CD14-positive monocyte (primary cell): Measurements from ENCODE around the gene LHX4. TPM values are rescaled to one million over a fixed set of nuclear protein-coding genes. Genes with fewer than 3 reads are reported as not detected.

Experiments used
- DNase-seq, 3 donors: peaks; one replicate each; pipeline ENCODE4 v3.0.0-alpha.2; 2011 to 2022
- H2AFZ ChIP-seq: 2 replicates; pipeline ENCODE4 v1.6.0; 2012; ENCODE audit warnings: mild to moderate bottlenecking, low read depth, low read length, inconsistent platforms; ENCODE audit not compliant: insufficient read depth, poor library complexity, severe bottlenecking
- H3K27ac ChIP-seq, 2 donors: 1 replicate in 1 of 2; 2 replicates in 1 of 2; pipeline ENCODE4 v1.5.1; 2012 to 2013; ENCODE audit warnings: low read length in 2 of 2, control low read depth in 1 of 2, inconsistent platforms in 1 of 2, low read depth in 1 of 2, mild to moderate bottlenecking in 1 of 2
- H3K27me3 ChIP-seq, 2 donors: one replicate each; pipeline versions ENCODE4 v1.6.0 to v1.6.1; 2011 to 2013; ENCODE audit warnings: low read length in 2 of 2; ENCODE audit not compliant: control insufficient read depth in 2 of 2, insufficient read depth in 2 of 2
- H3K36me3 ChIP-seq, 2 donors: replicated peaks in 1 of 2; 1 replicate in 1 of 2; 2 replicates in 1 of 2; pipeline versions ENCODE4 v1.5.1 to v1.6.1; 2012 to 2013; ENCODE audit warnings: low read length in 2 of 2, control low read depth in 1 of 2, inconsistent platforms in 1 of 2, mild to moderate bottlenecking in 1 of 2; ENCODE audit not compliant: insufficient read depth in 2 of 2, control insufficient read depth in 1 of 2
- H3K4me1 ChIP-seq, 2 donors: 1 replicate in 1 of 2; 2 replicates in 1 of 2; pipeline versions ENCODE4 v1.5.1 to v1.6.1; 2012 to 2013; ENCODE audit warnings: low read length in 2 of 2, control low read depth in 1 of 2, inconsistent platforms in 1 of 2, mild to moderate bottlenecking in 1 of 2, moderate library complexity in 1 of 2; ENCODE audit not compliant: insufficient read depth in 2 of 2, control insufficient read depth in 1 of 2
- H3K4me2 ChIP-seq: replicated peaks from 2 replicates; pipeline ENCODE3; 2012; ENCODE audit warnings: low read length, moderate library complexity, mild to moderate bottlenecking; ENCODE audit not compliant: poor library complexity, severe bottlenecking; ENCODE audit errors: extremely low read depth
- H3K4me3 ChIP-seq, 3 experiments: fragments of 200-600 bp in 1 of 3; sonication (generic) in 1 of 3; replicated peaks in 1 of 3; 1 replicate in 2 of 3; 2 replicates in 1 of 3; pipeline ENCODE4 v1.5.1; 2011 to 2013; ENCODE audit warnings: low read length in 3 of 3, mild to moderate bottlenecking in 3 of 3, control low read depth in 2 of 3, low read depth in 2 of 3, inconsistent platforms in 1 of 3, moderate library complexity in 1 of 3
- H3K79me2 ChIP-seq: 2 replicates; pipeline ENCODE4 v1.6.0; 2012; ENCODE audit warnings: mild to moderate bottlenecking, control low read depth, inconsistent platforms, low read length, moderate library complexity; ENCODE audit not compliant: insufficient read depth
- H3K9ac ChIP-seq: 2 replicates; pipeline ENCODE4 v1.6.0; 2017; ENCODE audit warnings: low read length, mild to moderate bottlenecking; ENCODE audit not compliant: insufficient read depth, poor library complexity, severe bottlenecking
- H3K9me3 ChIP-seq, 2 donors: replicated peaks in 1 of 2; 1 replicate in 1 of 2; 2 replicates in 1 of 2; pipeline versions ENCODE4 v1.5.1 to v1.6.1; 2012 to 2013; ENCODE audit warnings: low read length in 2 of 2, control low read depth in 1 of 2; ENCODE audit not compliant: control insufficient read depth in 1 of 2, insufficient read depth in 1 of 2
- H4K20me1 ChIP-seq: 2 replicates; pipeline ENCODE4 v1.6.0; 2012; ENCODE audit warnings: mild to moderate bottlenecking, low read length, control low read depth, moderate library complexity; ENCODE audit not compliant: insufficient read depth
- H3K27ac Mint-ChIP-seq, 7 donors: one replicate each; pipeline ENCODE4 v1.8.0; 2020; ENCODE audit warnings: mild to moderate bottlenecking in 7 of 7, mixed read lengths in 7 of 7, moderate library complexity in 6 of 7, inconsistent platforms in 2 of 7
- H3K27me3 Mint-ChIP-seq, 3 donors: one replicate each; pipeline ENCODE4 v1.8.0; 2021 to 2022; ENCODE audit warnings: low read depth in 3 of 3, mild to moderate bottlenecking in 3 of 3, mixed read lengths in 3 of 3, moderate library complexity in 3 of 3, inconsistent platforms in 1 of 3
- H3K36me3 Mint-ChIP-seq, 2 donors: one replicate each; pipeline ENCODE4 v1.8.0; 2020; ENCODE audit warnings: mixed read lengths in 2 of 2, inconsistent platforms in 1 of 2, mild to moderate bottlenecking in 1 of 2
- H3K4me1 Mint-ChIP-seq: one replicate; pipeline ENCODE4 v1.8.0; 2020; ENCODE audit warnings: mild to moderate bottlenecking, mixed read lengths
- H3K4me3 Mint-ChIP-seq, 2 donors: one replicate each; pipeline ENCODE4 v1.8.0; 2020; ENCODE audit warnings: mild to moderate bottlenecking in 2 of 2, mixed read lengths in 2 of 2, moderate library complexity in 1 of 2
- H3K9me3 Mint-ChIP-seq, 7 donors: one replicate each; pipeline ENCODE4 v1.8.0; 2020 to 2022; ENCODE audit warnings: mixed read lengths in 7 of 7, mild to moderate bottlenecking in 6 of 7, moderate library complexity in 6 of 7, inconsistent platforms in 2 of 7
- WGBS: methylation state at CpG from one replicate; pipeline ENCODE4 v1.1.5; 2013; ENCODE audit warnings: missing lambda C conversion rate; ENCODE audit not compliant: insufficient coverage; 5-methylcytosine and 5-hydroxymethylcytosine counted together
- intact Hi-C, 2 donors: fragments of 100-400 bp; cut with micrococcal nuclease; formaldehyde crosslinking; loops; one replicate each; pipeline versions ENCODE4 v1.15.0 to v1.15.1; 2023
- polyA plus RNA-seq, 3 donors: library from polyadenylated mRNA; depleted of rRNA in 1 of 3; unstranded in 2 of 3; stranded (reverse) in 1 of 3; fragments of 300-500 nt in 2 of 3; fragments of >200 nt in 1 of 3; fragmentation: Illumina TruSeq in 2 of 3; gene quantifications; 1 replicate in 2 of 3; 2 replicates in 1 of 3; pipeline ENCODE4 v1.2.3, GENCODE V29; 2012 to 2021
- TF ChIP-seq, protein P1 (sequence below): fragments of 200-600 bp; IDR thresholded peaks from one replicate; pipeline ENCODE4 v1.8.0; 2022; ENCODE audit warnings: antibody characterized with exemption, mild to moderate bottlenecking

The LHX4 gene
- polyA plus RNA-seq, 3 donors: not detected

DNA sequence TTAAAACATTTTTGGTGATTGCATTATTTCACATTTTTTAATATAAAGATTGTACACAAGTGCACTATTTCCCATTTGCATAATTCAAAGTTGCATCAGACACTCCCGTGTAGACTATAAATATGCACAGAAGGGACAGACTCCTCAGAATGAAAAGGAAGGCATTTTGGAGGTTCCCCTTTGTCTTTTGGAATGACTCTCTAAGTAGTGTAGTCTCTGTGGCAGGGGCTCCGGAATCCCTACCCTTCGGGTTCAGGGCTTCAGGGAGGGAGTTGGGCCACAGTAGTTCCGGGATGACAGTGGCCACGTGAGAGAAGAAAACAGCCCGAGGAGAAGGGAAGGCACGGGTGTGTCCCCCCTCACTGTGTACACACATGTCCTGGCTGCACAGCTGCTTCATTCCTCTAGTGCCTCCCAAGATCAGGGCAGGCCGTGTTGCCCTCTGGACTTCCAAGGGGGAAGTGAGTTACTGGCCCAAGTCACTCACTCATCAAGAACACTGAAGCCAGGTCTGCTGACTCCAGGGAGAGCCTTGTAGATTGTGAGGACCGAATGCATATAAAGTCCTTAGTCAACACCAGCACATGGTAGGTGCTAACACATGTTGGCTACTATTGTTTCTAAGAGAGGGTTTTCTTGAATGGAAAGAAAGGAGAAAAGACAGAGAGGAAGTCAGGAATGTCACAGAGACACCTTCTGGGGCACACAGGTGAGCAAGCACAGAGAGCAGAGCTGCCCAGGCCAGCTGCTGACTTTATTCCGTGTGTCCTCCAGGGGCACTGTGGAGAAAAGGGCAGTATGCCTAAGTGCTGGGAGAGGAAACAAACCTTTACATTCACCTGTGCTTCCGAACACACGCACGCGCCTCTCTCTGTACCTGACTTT is 39.8 kb downstream of the LHX4 start:
- Histone ChIP-seq H3K36me3 (peaks cover 3 to 13% of the 10 kb centered on the region in 2 donors), H3K27me3 (no peaks in the 10 kb centered on the region), H3K9ac (no peak overlapping the region), H3K4me3 (peak overlapping the region in 1 of 3 experiments; percentile 33), H3K9me3 (no peaks in the 10 kb centered on the region), H3K4me2 (peak overlapping the region; percentile 14), H3K4me1 (peaks cover 26 to 33% of the 10 kb centered on the region in 2 donors), H3K79me2 (no peaks in the 10 kb centered on the region), H4K20me1 (no peaks in the 10 kb centered on the region), H3K27ac (peak overlapping the region; percentile 2 to 69), H2AFZ (peak overlapping the region; percentile 58)
- H3K36me3 Mint-ChIP-seq: peaks cover 20 to 31% of the 10 kb centered on the region in 2 donors
- 60% methylated on average over 2 of the region's 14 CpGs for WGBS
- peak overlapping the region in 1 of 2 donors; percentile 63 for H3K4me3 Mint-ChIP-seq
- peaks cover 5 to 13% (median 6%) of the 10 kb centered on the region in 3 donors for H3K27me3 Mint-ChIP-seq
- H3K4me1 Mint-ChIP-seq: peaks cover 36% of the 10 kb centered on the region
- H3K27ac Mint-ChIP-seq: peak overlapping the region; percentile 47 to 90 (median 84)
- peaks cover 0 to 3% (median 0%) of the 10 kb centered on the region in 7 donors for H3K9me3 Mint-ChIP-seq
- DNase-seq: peak in 2 of 3 donors; percentile 29 to 34
- intact Hi-C loops: loop anchor here in 1 of 2 donors (10.0 kb wide), 1 partner anchor 135 kb away; no protein-coding TSS in a partner anchor
- TF ChIP-seq, protein P1, sequence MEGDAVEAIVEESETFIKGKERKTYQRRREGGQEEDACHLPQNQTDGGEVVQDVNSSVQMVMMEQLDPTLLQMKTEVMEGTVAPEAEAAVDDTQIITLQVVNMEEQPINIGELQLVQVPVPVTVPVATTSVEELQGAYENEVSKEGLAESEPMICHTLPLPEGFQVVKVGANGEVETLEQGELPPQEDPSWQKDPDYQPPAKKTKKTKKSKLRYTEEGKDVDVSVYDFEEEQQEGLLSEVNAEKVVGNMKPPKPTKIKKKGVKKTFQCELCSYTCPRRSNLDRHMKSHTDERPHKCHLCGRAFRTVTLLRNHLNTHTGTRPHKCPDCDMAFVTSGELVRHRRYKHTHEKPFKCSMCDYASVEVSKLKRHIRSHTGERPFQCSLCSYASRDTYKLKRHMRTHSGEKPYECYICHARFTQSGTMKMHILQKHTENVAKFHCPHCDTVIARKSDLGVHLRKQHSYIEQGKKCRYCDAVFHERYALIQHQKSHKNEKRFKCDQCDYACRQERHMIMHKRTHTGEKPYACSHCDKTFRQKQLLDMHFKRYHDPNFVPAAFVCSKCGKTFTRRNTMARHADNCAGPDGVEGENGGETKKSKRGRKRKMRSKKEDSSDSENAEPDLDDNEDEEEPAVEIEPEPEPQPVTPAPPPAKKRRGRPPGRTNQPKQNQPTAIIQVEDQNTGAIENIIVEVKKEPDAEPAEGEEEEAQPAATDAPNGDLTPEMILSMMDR: peak; percentile 19

- peaks cover 0 to 9% (median 6%) of the 10 kb centered on the region in 3 donors for H3K27me3 Mint-ChIP-seq
- H3K9ac ChIP-seq: no peak overlapping the region
- no peak for DNase-seq
Observed at GRCh38 chr1:180270530-180271271, 40.6 kb downstream of the LHX4 start.

More at GRCh38 chr1:180270530-180271271, 40.6 kb downstream of the LHX4 start:
- Histone ChIP-seq H2AFZ (no peak overlapping the region), H3K79me2 (no peaks in the 10 kb centered on the region), H3K9me3 (no peaks in the 10 kb centered on the region), H3K27ac (peak overlapping the region; percentile 2 to 69), H3K4me2 (no peak overlapping the region), H3K4me3 (peak overlapping the region in 1 of 3 experiments; percentile 33), H3K27me3 (no peaks in the 10 kb centered on the region), H3K36me3 (peaks cover 3 to 13% of the 10 kb centered on the region in 2 donors), H3K4me1 (peaks cover 26 to 33% of the 10 kb centered on the region in 2 donors), H4K20me1 (no peaks in the 10 kb centered on the region)
- Mint-ChIP-seq H3K27ac (peak overlapping the region in 6 of 7 donors; percentile 2 to 72 (median 40)), H3K4me1 (peaks cover 36% of the 10 kb centered on the region), H3K36me3 (peaks cover 26 to 37% of the 10 kb centered on the region in 2 donors), H3K4me3 (no peak overlapping the region), H3K9me3 (peaks cover 0 to 3% (median 0%) of the 10 kb centered on the region in 7 donors)
- intact Hi-C loops: loop anchor here in 1 of 2 donors (10.0 kb wide), 1 partner anchor 134 kb away; no protein-coding TSS in a partner anchor
- WGBS: 91% methylated on average over 4 of the region's 8 CpGs
- TF ChIP-seq, protein P1: peak; percentile 5
